Umbilical cord (tissue), 2 donors: ENCODE data around the gene SNAPC4. TPM values are rescaled to one million over a fixed set of nuclear protein-coding genes. Genes with fewer than 3 reads are reported as not detected.
"Not testable (repeated sequence)": the region's sequence is repeated elsewhere in the genome, so short reads cannot be mapped to it uniquely, and the experiment has no call there.

ENCODE experiments used
- DNase-seq: peaks from one replicate; pipeline ENCODE4 v3.0.0-alpha.2; 2015; ENCODE audit warnings: low spot score
- total RNA-seq: library from RNA; depleted of rRNA; stranded (reverse); fragments of >200 nt; gene quantifications from one replicate; pipeline ENCODE4 v1.2.3, GENCODE V29; 2014; ENCODE audit warnings: low replicate concordance; ENCODE audit not compliant: insufficient read depth

The SNAPC4 gene
- total RNA-seq, 1 donor from 2014 or later, result 6.0 TPM

- peak; percentile 27 for DNase-seq
Measured at GRCh38 chr9:136409557-136410455, 9.8 kb upstream of the SNAPC4 start.

DNA sequence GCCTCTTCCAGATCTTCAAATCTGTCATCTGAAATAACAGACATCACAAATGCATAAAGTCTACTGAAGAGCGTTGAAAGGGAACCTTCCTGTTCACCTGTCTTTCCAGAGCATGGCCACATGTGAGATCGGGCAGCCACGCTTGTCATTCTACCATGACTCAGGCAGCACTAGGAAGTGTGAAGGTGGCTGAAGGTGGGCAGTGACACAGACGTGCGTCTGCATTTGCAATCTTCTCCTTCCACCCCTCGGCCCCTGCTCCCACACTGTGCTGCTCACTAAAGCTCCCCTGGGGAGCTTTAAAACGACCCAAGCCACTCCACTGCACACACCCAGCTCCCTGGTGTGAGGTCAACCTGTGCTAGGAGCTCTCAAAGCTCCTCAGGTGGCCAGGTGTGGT lies 7.9 kb upstream of the SNAPC4 start:
- DNase-seq, result no peak

- not testable (repeated sequence) for DNase-seq
Measured at GRCh38 chr9:136407061-136407460, 7.1 kb upstream of the SNAPC4 start.

- not testable (repeated sequence) for DNase-seq
Measured at GRCh38 chr9:136405904-136406303, 5.9 kb upstream of the SNAPC4 start.

- no peak for DNase-seq
Measured at GRCh38 chr9:136405481-136405880, 5.5 kb upstream of the SNAPC4 start.

GRCh38 chr9:136404801-136405136 lies 4.8 kb upstream of the SNAPC4 start:
- no peak for DNase-seq

GRCh38 chr9:136403915-136404800 lies 4.2 kb upstream of the SNAPC4 start:
- DNase-seq, result no peak

DNA sequence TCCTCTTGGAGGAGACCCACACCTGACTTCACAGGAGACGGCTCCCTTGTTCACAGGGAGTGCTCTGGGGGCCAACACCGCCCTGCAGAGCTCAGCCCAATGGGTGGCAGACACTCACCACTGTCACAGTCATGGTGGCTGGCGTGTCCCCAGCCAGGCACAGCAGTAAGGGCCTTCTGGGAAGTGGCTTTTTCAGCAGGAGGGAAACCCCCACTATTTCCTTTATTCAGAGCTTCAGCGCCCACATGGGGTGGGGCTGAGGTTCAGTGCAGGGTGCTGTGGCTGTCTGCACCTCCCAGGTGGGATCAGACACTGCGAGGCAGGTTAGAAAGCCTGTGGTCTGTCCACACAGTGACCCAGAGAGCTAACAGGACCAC lies 3.6 kb upstream of the SNAPC4 start:
- no peak for DNase-seq

DNA sequence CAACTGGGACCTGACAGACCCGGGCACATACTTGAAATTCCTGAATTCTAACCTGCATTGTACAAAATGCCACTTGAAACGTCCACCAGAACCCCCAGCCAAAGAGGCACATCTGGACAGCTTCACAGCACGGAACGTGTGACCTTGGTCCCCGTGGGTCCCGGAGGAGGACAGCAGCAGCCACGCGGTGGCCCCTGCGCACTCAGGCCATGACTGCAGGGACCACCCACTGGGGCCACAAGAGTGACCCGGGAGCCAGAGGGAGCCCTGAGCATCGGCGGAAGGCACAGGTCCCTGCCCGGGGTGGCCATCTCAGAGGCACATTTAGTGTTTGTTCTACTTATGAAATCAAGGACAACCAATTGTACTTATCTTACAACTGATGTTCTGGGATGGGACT lies 2.1 kb upstream of the SNAPC4 start:
- DNase-seq, result no peak

DNA sequence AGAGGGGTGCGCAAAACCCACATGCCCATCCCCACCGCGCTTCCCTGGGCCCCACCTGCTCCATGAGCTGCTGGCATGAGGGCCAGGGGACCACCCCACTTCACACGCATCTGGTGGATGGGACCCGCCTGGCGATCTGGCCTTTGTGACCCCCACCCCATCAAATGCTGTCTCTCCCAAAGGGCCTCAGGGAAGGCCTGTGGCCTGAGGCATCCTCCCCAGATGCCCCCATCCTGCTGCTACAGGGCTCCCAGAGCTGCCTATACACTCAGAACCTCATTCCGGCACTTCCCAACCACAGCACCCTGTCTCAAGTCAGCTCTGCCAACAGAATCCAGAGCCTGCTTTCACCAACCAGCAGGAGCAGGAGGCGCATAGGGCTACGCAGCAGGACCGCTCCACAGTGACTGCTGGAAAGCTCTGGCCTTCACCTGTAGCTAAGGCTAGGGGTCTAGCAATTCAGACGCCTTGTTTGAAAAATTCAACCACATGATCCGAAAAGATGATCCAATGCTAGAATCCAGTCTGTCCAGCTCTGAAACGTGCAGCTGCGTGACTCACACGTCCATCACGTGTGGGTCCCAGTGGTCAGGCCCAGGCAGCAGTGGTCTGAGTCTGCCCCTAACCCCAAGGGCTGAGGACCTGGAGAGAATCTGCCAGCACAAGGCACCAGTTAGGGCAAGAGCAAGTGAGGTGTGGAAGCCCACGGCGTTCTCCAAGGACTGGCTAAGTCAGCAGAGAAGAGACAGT lies 1.4 kb upstream of the SNAPC4 start:
- no peak for DNase-seq

GRCh38 chr9:136399176-136400037 lies 563 bp downstream of the SNAPC4 start:
- DNase-seq, result no peak

- DNase-seq, result no peak
Measured at GRCh38 chr9:136398286-136398685, 1.7 kb downstream of the SNAPC4 start.

- no peak for DNase-seq
Measured at GRCh38 chr9:136397643-136398042, 2.3 kb downstream of the SNAPC4 start.

DNA sequence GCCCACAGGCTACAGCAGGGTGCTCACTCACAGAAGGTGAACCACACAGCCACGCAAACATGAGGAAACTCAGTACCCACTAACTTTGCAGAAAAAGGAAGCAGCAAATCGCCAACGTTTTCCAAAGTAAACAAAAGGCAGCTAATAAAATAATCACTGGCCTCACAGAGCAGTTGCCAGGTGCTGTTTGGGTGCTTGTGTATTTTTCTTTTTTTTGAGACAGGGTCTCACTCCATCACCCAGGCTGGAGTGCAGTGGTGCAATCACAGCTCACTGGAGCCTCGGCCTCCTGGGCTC lies 3.8 kb downstream of the SNAPC4 start:
- DNase-seq, result no peak

- DNase-seq, result no peak
Measured at GRCh38 chr9:136395345-136396218, 4.4 kb downstream of the SNAPC4 start.

DNA sequence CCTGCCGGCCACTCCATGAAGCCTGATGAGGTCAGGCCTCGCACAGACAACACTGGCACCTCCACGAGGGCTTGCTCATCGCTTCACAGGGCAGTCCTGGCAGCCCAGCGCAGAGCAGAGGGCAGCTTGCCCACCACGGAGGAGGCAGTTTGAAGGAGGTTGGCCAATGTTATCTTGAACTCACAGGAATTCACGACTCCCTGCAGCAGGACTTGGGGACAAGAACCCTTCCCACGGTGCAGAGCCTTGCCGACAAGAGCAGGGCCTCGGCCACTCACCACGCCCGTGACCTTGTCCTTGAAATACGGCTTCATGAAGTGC lies 5.0 kb downstream of the SNAPC4 start:
- DNase-seq, result no peak

- DNase-seq, result peak; percentile 47
Measured at GRCh38 chr9:136394312-136395019, 5.5 kb downstream of the SNAPC4 start.

- no peak for DNase-seq
Measured at GRCh38 chr9:136393531-136393930, 6.4 kb downstream of the SNAPC4 start.

DNA sequence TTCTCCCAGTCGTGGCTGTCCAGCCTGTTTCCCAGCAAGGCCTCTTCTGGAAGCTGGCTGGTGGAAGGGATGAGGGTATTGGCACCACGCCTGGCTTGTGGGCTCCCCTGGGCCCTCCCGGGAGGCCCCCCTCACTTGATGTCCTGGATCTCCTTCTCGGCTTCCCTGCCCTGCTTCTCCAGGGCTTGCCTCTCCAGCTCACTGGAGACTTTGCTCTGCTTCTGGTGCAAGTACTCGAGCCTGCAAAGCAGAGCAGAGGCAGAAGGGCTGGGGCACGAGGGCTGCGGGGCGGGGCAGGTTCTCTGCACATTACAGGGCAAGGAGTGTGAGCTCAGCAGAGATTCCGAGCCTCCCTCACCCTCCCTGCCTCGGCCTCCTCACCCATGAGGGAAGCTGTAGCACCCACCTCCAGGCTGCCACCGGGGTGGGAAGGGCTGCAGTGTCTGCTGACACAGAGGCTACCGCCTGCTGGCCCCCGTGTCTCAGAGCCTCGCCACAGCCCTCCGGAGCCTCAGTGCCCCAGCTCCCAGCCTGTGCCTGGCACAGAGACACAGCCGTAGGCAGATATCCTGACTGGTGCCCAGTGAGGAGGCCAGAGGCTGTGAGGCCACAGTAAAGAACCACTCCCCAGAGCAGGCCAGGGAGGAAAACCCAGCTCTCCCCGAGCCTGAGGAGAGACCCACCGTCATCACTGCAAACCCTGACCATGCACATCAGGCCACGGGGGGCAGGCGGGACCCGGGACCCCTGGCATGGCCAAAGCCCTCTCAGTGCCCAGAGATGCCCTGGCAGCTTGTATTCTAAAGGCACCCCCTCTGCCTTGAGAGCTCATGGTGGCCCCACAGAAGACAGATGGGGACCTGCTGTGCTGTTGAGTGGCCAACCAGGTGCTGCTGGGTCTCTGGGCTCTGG lies 7.2 kb downstream of the SNAPC4 start:
- peak; percentile 58 for DNase-seq
